Activated CD4-positive, alpha-beta T cell treated with anti-CD3 and anti-CD28 coated beads, Interleukin-2, Interleukin-4, amounts not matched to agents 100 ng/mL and 50 ng/mL, durations not matched to agents 16 hours and 8 hours (primary cell): Measurements from ENCODE around the gene CALD1.

ENCODE experiments used
- DNase-seq: peaks from one replicate; pipeline ENCODE4 v3.0.0-alpha.2; 2020; ENCODE audit warnings: low spot score

CALD1 gene

DNA sequence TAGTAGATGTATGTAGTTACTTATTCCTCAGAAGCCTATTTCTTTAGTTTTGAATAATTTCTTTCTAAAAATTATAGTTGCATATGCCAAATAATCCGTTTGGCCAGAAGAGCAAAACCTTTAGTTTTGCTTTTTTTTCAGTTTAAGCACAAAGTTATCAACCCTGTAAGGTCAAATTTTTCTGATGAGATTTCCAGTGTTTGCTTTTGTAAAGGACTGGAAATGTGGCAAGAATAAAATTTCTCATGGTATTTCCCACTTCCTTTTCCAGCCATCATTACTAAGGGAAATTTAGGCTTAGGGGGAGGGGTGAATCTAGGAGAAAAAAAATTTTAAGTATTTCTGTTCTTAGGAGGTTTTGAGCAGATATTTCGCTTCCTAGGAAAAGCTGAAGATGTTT is 7.6 kb downstream of the CALD1 start:
- no peak for DNase-seq

DNA sequence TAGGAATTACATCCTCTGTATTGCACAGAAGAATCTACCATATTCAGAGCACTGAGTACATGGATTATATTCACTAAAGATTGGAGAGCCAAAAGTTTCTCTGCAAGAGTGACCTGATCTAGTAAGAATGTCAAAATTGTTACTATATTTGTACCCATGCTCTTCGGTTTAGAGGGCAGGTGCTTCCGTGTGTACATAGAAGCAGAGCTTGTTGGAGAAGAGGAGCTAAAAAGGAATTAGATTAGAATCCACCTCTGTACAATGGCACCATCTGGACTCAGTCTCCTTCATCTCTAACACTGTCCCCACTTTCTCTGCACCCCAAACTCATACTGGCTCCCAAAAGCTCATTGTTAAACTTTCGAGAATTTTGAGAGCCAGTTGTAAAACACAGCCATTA is 8.3 kb downstream of the CALD1 start:
- DNase-seq: no peak

DNA sequence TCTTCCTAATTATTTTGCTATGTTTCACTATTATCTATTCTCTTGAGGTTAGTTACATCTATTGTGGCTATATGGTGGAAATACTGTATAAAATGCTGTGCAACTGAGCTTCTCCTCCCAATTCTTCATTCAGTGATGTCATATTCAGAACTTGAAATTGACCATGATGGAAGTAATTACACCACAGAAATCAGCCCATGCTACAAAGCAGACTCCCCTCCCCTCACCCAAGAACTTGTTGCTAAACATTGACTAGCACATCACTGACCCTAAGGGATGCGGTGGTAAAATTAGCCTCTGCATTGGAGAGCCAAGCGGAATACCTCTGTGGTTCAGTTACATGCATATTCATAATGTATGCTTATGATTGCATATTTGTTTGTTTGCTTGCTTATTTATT is 8.8 kb downstream of the CALD1 start:
- no peak for DNase-seq

DNA sequence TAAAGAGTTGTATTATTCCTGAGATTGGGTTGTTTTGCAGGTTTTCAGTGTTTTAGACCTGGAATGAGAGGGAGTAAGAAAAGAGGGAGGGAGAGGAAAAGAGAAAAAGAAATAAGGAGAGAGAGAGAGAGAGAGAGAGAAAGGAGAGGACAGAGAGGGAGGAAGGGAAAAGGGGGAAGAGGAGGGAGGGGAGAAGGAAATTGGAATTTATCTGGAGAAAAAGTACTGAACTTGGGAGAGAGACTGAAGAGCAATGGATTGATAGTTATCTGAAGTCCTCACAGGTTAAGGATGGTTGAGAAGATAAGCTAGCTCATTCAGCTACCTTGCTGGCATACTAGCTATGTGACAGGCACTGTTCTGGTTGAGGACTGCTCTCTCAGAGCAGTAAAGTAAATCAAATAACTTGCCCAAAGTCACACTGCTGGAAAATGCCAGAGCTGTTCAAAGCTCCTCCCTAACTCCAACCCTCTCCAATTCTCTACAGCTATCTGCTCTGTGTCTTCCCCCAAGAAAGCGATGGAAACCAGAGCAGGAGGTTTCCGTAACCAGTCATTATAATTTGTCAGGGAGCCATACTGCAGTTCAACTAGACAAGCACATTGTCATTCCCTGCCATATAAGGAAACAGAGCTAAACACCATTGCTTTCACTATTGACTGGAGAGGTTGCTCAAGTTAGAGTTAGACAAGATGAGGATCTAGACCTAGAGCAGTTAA is 10.7 kb downstream of the CALD1 start:
- DNase-seq: no peak

DNA sequence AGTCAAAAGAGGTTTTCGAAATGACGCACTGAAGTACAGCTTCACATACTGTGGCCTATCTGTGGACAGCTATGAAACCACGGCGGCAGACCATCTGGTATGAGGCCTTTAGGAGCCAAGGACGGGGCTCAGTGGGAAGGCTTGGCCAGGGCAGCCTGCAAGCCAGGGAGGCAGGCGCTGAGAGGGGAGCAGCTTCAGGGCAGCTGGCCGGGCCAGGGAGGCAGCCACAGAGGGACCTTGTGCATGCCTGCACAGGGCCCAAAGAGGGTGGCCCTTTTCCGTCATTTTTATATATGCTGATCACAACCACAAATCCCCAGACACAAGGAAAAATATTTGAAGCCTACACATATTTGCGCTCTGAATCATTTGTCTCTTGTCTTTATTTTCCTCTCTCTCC is 13.5 kb downstream of the CALD1 start:
- no peak for DNase-seq

DNA sequence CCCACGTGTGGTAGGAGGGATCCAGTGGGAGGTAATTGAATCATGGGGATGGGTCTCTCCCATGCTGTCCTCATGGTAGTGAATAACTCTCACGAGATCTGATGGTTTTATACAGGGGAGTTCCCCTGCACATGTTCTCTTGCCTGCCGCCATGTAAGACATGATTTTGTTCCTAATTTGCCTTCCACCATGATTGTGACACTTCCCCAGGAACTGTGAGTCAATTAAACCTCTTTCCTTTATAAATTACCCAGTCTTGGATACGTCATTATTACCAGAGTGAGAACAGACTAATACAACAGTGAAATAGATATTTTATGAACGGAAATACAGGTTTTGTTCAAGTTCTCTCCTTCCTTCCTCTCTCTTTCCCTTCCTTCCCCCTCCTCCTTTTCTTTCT is 15.8 kb downstream of the CALD1 start:
- no peak for DNase-seq

DNA sequence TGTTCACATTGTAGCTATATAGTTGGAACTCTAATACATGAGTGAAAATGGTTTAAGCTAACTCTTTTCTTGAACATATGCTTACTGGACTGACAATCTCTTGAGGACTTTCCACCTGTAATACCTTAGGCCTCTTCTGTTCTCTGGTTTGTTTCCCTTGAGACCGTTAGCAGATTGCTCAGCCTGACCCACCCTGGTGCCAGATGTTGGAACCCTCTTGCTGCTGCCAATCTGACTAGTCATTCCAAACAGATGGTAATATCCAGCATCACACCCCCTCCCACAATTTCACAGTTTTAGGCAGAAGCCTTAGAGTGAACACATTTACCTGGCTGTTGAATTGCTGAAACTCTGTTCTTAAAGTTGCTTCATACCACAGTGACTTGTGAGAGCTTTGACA is 18.7 kb downstream of the CALD1 start:
- DNase-seq: no peak

DNA sequence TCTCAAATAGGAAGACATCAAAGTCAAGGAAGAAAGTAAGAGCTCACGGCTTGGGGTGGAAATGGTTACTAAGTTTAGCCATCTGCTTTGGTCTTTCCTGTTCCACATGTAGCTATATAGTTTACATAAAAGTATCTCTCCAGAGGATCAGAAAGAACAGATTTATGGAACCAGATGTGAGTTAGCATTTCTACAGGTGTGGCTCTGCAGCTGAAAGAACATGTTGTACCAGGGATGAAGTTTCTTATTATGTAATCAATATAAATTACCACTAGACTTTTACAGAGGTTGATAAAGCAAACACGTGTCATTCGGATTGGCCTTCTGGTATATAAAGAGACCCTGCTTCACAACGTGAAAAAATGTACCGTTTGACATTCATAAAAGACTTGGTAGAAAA is 19.9 kb downstream of the CALD1 start:
- DNase-seq: no peak

DNA sequence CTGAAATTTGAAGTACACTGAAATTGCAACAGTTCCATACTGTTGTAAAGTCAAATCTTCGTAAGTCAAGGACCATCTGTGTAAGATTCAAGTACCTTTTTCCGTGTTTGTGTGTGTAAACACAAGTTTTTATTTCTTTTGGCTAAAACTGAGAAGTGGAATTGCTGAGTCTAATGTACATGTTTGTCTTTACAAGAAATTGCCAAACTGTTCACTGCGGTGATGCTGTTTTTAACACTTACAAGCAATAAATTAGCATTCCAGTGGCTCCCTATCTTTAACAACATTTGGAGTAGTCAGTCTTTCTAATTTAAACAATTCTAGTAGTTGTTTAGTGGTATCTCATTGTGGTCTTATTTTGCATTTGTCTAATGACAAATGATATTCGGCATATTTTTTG is 23.3 kb downstream of the CALD1 start:
- no peak for DNase-seq

DNA sequence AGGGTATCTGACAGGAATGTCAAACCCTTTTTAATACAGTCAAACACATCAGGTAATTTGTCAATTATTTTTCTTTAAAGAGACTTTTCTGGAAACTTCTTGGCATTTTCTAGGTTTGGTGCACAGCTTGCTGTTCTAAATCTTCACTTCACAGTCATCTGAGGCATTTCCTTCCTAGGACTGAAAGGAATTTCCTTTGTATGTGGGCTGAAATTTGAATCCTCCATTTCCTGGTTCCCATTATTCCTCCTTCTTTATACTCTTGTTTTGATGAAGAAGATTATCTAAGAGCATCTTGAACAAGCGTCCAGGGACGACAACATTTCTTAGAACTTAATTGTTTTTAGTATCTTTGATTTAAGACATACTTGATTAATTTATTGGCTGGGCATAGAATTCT is 24.9 kb downstream of the CALD1 start:
- DNase-seq: no peak

DNA sequence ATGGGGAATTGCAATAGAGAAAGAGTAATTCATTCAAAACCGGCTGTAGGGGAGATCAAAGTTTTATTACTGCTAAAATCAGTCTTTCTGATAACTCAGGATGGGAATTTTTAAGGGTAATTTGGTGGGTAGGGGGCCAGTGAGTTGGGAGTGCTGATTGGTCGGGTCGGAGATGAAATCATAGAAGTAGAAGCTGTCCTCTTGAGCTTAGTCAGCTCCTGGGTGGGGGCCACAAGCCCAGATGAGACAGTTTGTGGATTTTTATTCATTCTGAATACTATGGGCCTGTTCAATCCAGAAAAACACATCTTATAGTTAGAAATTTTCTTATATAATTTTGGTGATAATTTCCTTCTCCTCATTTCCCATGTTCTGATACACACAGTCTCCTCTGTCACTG is 25.4 kb downstream of the CALD1 start:
- no peak for DNase-seq

DNA sequence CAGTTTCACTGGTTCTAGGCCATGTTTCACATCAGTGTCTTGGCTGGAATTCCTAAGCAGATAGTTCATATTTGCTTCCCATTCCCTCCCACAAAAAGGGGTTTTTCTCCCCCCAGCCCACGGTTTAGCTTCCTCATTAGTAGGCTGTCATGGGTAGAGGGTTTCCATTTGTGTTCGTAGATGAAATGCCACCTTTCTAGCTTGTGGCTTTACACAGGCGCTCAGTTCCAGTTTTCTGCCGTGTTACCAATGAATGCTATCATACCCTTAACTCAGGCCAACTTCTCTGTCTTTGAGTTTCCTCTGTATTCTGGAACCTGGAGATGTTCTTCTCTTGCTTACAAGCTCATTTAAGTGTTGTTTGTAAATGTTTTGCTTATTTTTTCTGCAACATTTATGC is 26.8 kb downstream of the CALD1 start:
- no peak for DNase-seq

DNA sequence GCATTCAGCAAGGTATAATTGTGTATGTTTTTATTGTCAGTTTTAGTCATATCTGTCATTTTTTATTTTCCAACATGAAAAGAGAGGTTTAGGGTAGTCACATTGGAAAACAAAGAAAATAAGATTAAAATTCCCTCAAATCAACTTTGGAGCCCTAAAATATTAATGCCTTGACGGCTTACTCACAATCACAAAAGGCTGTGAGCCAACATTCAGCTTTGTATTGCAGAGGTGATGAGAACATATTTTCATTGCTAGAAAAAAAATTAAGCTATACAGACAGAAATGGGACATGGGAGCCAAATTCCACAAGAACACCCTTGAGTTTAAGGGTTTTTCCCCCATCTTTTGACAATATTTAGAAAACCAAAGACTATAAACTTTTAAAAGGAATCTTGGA is 30.2 kb downstream of the CALD1 start:
- DNase-seq: no peak

DNA sequence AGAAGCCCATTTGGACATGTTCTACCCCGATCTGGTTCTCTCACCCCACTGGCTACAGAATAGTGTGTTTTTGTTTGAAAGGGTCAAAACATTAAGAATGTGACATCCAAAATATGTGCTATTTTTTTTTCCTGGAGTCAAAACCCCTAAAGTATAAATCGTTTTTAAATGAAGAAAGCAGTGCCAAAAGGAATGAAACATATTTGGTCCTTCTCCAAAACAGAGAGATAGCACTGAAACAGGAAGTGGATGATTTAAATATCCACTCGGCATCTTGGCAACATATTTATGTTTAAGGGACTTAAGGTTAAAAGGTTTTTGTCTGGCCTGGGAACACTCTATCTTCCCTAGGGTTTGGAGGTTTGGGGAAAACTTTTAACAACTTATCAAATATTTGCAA is 32.3 kb downstream of the CALD1 start:
- DNase-seq: no peak

DNA sequence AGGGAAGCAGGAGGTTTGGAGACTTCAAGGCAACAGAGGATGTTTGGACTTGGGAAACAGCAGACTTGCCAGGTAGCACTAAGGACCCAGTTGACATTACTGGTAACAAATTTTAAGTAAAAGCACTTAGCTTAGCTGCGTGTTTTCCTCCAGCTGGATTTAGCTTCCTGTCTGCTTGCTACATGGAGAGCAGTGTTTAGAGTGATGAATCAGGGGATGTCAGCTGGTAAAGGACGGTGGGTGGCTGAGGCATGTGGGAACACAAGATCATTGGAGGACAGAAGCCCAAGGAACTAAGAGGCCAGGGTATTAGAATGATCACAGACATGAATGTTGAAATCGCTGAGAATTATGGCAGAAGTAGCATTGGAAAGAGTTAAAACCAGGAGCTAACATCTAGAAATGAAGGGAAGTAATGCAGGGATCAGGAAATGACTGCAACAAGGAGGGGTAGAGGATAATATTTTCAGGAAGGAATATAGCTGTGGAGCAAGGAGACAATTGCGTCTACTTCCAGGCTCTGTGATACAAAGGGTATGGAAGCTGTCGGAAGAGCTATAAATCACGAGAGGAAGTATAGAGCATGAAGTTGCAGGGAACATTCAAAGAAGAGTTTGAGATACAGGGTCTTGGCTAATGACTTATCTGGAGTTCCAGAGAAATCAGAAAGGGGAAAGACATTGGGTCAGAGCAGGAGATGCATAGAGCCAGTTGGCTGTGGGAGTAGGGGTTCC is 34.4 kb downstream of the CALD1 start:
- DNase-seq: no peak

DNA sequence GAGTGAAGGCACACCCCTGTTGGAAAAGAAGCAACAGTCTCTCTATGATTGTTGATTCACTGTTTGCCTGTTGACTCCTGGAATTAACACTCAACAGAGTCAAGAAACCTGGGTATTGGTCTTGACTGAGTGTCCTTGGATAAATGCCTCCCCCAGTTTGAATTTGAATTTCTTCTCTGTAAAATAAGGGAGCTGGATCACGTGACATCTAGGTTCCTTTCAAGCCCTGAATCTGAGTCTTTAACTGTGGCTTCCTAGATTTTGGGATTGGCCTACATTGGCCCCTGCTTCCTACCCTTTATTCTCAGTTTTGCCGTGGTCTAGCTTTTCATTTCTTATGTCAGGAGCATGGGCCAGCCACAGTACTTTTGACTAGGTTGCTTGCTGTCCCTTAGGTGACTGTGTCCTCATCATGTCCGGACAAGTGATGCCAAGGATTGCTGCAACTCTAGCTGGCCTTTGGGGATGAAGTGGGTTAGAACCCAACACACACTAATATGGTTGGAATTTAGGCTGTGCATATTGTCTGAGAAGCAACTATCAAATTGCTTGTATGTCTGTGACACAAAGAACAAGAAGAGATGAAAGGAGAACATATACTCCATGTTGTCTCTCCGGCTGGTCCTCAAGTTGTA is 35.4 kb downstream of the CALD1 start:
- no peak for DNase-seq

DNA sequence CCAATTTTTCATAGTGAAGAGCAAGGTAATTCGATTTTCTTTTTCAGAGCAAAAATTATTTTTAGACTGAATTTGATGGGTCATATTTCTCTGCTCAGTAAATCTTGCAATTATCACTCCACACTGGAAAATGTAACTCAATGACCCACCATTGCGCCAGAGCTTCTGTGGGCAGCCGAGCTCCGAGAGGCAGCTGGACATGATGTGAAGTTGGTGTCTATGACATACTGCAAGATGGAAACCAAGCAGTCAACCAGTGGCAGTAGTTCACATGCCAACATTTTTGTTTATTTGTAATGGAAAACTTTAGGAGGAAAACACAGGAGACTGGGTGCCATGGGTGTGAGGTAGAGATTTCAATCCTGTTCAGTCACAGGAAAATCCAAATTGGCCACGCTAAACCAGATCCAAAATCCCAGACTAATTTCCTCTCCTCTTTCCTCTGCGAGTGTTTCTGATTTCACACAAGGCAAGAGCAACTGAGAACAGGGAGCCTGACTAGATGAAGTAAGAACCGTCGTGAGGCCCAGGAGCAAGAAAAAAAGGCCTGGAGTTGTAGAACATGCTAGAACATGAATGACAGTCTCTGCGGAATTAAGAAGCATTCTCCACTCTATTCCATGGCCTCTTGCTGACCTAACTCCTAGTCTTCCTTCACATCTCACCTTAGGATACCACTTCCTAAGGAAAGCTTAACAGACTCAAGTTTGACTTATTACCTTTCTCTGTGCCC is 39.3 kb downstream of the CALD1 start:
- DNase-seq: no peak

DNA sequence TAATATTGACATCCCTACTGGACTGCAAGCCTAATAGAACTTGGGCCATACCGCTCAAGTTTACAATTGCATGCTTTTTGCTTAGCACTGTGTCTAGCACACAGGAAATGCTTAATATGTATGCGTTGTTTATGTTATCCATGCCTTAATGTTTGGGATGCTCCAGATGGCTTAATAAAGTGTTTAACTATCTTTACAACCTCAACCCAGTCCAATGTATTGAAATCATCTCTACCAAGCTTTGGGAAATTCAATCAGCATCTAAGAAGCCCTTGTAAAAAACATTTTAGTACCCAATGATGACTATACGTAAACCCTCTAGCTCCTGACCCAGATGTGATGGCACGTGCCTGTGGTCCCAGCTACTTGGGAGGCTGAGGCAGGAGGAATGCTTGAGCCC is 40.0 kb downstream of the CALD1 start:
- DNase-seq: no peak

DNA sequence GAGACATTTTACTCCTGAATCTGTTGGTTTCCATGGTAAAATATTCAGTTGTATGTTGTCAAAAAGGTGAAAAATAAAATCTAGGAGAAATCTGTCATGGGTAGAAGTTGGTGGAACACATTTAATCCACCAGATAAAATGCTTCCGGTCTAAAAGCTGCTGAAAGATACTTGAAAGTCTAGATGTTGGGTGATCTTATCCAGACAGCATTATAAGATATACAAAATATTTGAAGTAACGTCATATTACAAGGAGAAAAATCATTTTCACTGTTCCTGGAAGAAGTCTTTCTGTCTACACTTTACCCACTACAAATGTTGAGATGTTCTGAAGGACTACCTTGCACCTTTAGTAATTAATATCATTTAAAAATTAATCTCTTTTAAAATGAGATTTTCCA is 40.9 kb downstream of the CALD1 start:
- DNase-seq: no peak

DNA sequence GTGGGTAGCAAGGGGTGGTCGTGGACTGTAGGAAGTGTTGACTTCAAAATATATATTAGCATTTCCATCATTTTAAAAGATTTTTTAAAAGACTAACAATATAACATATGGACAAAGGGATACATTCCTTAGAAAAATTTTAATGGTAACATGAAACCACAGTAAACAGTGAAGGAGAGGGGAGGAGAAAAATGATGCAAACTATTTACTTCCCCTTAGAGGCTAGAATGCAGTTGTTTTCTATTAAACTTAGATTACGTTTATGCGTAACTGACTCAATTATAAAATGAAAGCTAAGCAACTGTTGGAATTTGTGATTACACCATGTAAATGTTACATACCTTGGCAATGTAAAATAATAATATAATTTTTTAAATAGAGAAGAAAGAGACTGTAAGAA is 41.3 kb downstream of the CALD1 start:
- no peak for DNase-seq

DNA sequence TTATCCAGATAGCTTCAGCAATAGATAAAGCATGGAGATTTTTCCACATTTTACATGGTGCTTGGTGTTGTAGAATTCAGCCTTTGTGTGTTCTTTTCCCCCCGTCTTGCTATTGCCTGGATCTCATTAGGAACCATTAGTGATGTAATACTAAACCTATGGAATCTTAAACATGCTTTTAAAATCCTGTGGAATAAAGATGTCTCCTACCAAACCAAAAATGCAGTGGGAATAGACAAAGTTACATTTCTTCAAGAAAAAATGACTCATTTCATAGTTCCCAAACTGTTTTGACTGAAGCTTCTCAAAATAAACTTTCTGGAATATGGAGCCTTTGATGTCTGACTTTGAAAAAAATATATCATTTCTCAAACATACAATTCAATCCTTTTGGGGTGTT is 44.0 kb downstream of the CALD1 start:
- no peak for DNase-seq

DNA sequence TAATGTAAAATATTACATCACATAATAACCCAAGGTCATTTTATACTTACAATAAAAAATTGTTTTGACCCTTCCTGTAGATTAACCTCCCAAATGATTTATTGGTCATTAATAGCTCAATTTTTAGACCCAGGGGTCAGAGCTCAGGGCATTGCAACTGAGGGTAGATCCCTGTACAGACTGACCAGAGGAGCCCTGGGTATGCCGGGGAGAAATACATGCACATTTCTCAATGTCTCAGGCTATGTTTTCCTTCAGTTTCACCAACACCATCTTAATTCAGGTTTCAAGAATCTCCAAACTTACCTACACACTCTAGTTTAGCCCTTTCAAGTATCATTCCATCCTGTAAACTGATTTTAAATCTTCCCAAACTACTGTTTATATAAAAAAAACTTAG is 46.2 kb downstream of the CALD1 start:
- no peak for DNase-seq

DNA sequence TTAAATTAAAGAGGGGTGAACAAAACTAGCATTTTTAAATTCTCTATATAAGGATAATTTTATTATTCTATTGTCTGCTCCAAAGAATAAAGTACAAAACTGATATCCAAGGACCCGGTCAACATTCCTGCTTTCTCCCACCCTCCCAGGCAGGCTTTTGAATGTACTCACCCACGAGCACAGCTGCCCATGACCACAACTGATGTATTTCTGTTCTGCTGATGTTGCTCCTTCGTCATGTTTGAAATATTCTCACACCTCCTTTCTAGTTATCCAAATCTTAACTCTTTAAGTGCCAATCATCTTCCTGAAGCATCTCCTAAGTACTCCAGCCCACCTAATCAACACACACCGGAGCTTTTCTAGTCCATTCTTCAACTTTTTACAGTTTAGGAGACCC is 46.7 kb downstream of the CALD1 start:
- DNase-seq: no peak
